HAP-1 (cell line): Measurements from ENCODE around the gene DCST1.

Source experiments
- DNase-seq, 2 experiments: peaks; one replicate each; pipeline ENCODE4 v3.0.0-alpha.2; 2016 to 2020; ENCODE audit warnings: low spot score in 2 of 2
- H3K27me3 ChIP-seq: fragments of 250-450 bp; sonication (Bioruptor Pico); 2 replicates; pipeline ENCODE4 v1.5.1; 2020; ENCODE audit warnings: low read depth, mild to moderate bottlenecking, moderate library complexity
- H3K36me3 ChIP-seq: fragments of 250-450 bp; sonication (Bioruptor Pico); replicated peaks from 2 replicates; pipeline ENCODE4 v1.5.1; 2020; ENCODE audit warnings: mild to moderate bottlenecking
- H3K4me1 ChIP-seq: fragments of 250-450 bp; sonication (Bioruptor Pico); 2 replicates; pipeline ENCODE4 v1.5.1; 2020; ENCODE audit warnings: mild to moderate bottlenecking
- H3K4me3 ChIP-seq: fragments of 250-450 bp; sonication (Bioruptor Pico); 2 replicates; pipeline ENCODE4 v1.5.1; 2020; ENCODE audit warnings: mild to moderate bottlenecking, moderate library complexity
- H3K9me3 ChIP-seq: fragments of 250-450 bp; sonication (Bioruptor Pico); 2 replicates; pipeline ENCODE4 v1.5.1; 2020; ENCODE audit warnings: mild to moderate bottlenecking, moderate library complexity
- in situ Hi-C: fragments of 300-500 bp; cut with MboI; formaldehyde crosslinking; loops from 3 replicates; pipeline ENCODE4 v1.14.3; 2020; ENCODE audit warnings: low sequenced_read_pairs, inconsistent platforms, mixed read lengths

DCST1 gene

GRCh38 chr1:154998201-154998780 is 35.3 kb upstream of the DCST1 start:
- Histone ChIP-seq H3K36me3 (no peaks in the 10 kb centered on the region), H3K27me3 (no peaks in the 10 kb centered on the region), H3K4me3 (no peak overlapping the region), H3K9me3 (no peaks in the 10 kb centered on the region), H3K4me1 (peaks cover 17% of the 10 kb centered on the region)
- in situ Hi-C loops: loop anchor here (5.0 kb wide), 1 partner anchor 64 kb away; the partner anchor contains the start of gene EFNA4
- no peak for DNase-seq

- Histone ChIP-seq H3K36me3 (no peaks in the 10 kb centered on the region), H3K4me1 (peaks cover 17% of the 10 kb centered on the region), H3K4me3 (peak overlapping the region; percentile 77), H3K9me3 (no peaks in the 10 kb centered on the region), H3K27me3 (no peaks in the 10 kb centered on the region)
- DNase-seq: peak; percentile 73 to 91
- in situ Hi-C loops: loop anchor here (5.0 kb wide), 1 partner anchor 63 kb away; the partner anchor contains the start of gene EFNA4
Measured at GRCh38 chr1:154998818-154999570, 34.6 kb upstream of the DCST1 start.

GRCh38 chr1:154999571-155000410 is 33.8 kb upstream of the DCST1 start:
- peaks cover 22% of the 10 kb centered on the region for H3K4me1 ChIP-seq
- H3K9me3 ChIP-seq: no peaks in the 10 kb centered on the region
- peak overlapping the region; percentile 77 for H3K4me3 ChIP-seq
- in situ Hi-C loops: loop anchor here (5.0 kb wide), 1 partner anchor 63 kb away; the partner anchor contains the start of gene EFNA4
- H3K27me3 ChIP-seq: no peaks in the 10 kb centered on the region
- no peaks in the 10 kb centered on the region; the same call in 1 of the 2 replicates for H3K36me3 ChIP-seq
- DNase-seq: peak; percentile 65 to 76

- in situ Hi-C loops: no loop called here
- Histone ChIP-seq H3K4me1 (peaks cover 22% of the 10 kb centered on the region), H3K36me3 (no peaks in the 10 kb centered on the region; the same call in 1 of the 2 replicates), H3K27me3 (no peaks in the 10 kb centered on the region), H3K4me3 (peak overlapping the region; percentile 77), H3K9me3 (no peaks in the 10 kb centered on the region)
- no peak for DNase-seq
Measured at GRCh38 chr1:155000411-155000725, 33.3 kb upstream of the DCST1 start.

GRCh38 chr1:155000726-155001424 is 32.7 kb upstream of the DCST1 start:
- in situ Hi-C loops: no loop called here
- H3K4me3 ChIP-seq: peak overlapping the region; percentile 77
- H3K4me1 ChIP-seq: peaks cover 20% of the 10 kb centered on the region
- H3K9me3 ChIP-seq: no peaks in the 10 kb centered on the region
- no peaks in the 10 kb centered on the region for H3K27me3 ChIP-seq
- no peaks in the 10 kb centered on the region; the same call in 1 of the 2 replicates for H3K36me3 ChIP-seq
- peak; percentile 82 to 96 for DNase-seq

GRCh38 chr1:155001425-155001674 is 32.3 kb upstream of the DCST1 start:
- H3K4me1 ChIP-seq: peaks cover 20% of the 10 kb centered on the region

GRCh38 chr1:155001675-155002463 is 31.8 kb upstream of the DCST1 start:
- H3K27me3 ChIP-seq: no peaks in the 10 kb centered on the region
- peak; percentile 98 to 100 for DNase-seq
- in situ Hi-C loops: no loop called here
- no peaks in the 10 kb centered on the region; the same call in 1 of the 2 replicates for H3K36me3 ChIP-seq
- H3K9me3 ChIP-seq: no peaks in the 10 kb centered on the region
- H3K4me1 ChIP-seq: peaks cover 20% of the 10 kb centered on the region
- H3K4me3 ChIP-seq: peak overlapping the region; percentile 77

More at GRCh38 chr1:155001425-155001674, 32.3 kb upstream of the DCST1 start:
- DNase-seq: peak in 1 of 2 experiments; percentile 46
- Histone ChIP-seq H3K36me3 (no peaks in the 10 kb centered on the region; the same call in 1 of the 2 replicates), H3K4me3 (peak overlapping the region; percentile 77), H3K27me3 (no peaks in the 10 kb centered on the region), H3K9me3 (no peaks in the 10 kb centered on the region)
- in situ Hi-C loops: no loop called here

GRCh38 chr1:155002464-155003226 is 31.0 kb upstream of the DCST1 start, which contains the start of gene ZBTB7B:
ZBTB7B (plus strand) TSS chr1:155002802; CDS start chr1:155014661, 11,859 bp downstream.
- peaks cover 20% of the 10 kb centered on the region for H3K4me1 ChIP-seq
- H3K27me3 ChIP-seq: no peaks in the 10 kb centered on the region
- peak within 1 kb of the TSS; percentile 77 for H3K4me3 ChIP-seq
- no peaks in the 10 kb centered on the region; the same call in 1 of the 2 replicates for H3K36me3 ChIP-seq
- in situ Hi-C loops: no loop called here
- H3K9me3 ChIP-seq: no peaks in the 10 kb centered on the region
- DNase-seq: peak in 1 of 2 experiments; percentile 47

GRCh38 chr1:155003227-155003765 is 30.3 kb upstream of the DCST1 start:
- H3K27me3 ChIP-seq: no peaks in the 10 kb centered on the region
- no peaks in the 10 kb centered on the region; the same call in 1 of the 2 replicates for H3K36me3 ChIP-seq
- H3K4me1 ChIP-seq: peaks cover 20% of the 10 kb centered on the region
- in situ Hi-C loops: no loop called here
- H3K4me3 ChIP-seq: peak overlapping the region; percentile 77
- no peaks in the 10 kb centered on the region for H3K9me3 ChIP-seq
- peak in 1 of 2 experiments; percentile 52 for DNase-seq

- Histone ChIP-seq H3K4me1 (peaks cover 18% of the 10 kb centered on the region), H3K27me3 (no peaks in the 10 kb centered on the region), H3K9me3 (no peaks in the 10 kb centered on the region), H3K4me3 (peak overlapping the region; percentile 77), H3K36me3 (no peaks in the 10 kb centered on the region; the same call in 1 of the 2 replicates)
- peak; percentile 33 to 72 for DNase-seq
- in situ Hi-C loops: no loop called here
Measured at GRCh38 chr1:155003766-155004351, 29.8 kb upstream of the DCST1 start.

GRCh38 chr1:155004352-155005075 is 29.1 kb upstream of the DCST1 start:
- peak overlapping the region; percentile 77 for H3K4me3 ChIP-seq
- DNase-seq: no peak
- H3K36me3 ChIP-seq: no peaks in the 10 kb centered on the region; the same call in 1 of the 2 replicates
- peaks cover 13% of the 10 kb centered on the region for H3K4me1 ChIP-seq
- no peaks in the 10 kb centered on the region for H3K27me3 ChIP-seq
- H3K9me3 ChIP-seq: no peaks in the 10 kb centered on the region
- in situ Hi-C loops: no loop called here
